Stimulated activated naive CD4-positive, alpha-beta T cell treated with Interleukin-2 at 50 U/mL for 16 hours (primary cell): ENCODE data around the gene TTN.

ENCODE experiments used
- DNase-seq: peaks from one replicate; lab custom pipeline; 2025; lab: John Stamatoyannopoulos, UW

TTN gene

GRCh38 chr2:178807227-178808008, at the start of gene TTN:
Gene TTN, minus strand, starts transcription at chr2:178807423. Its CDS starts 2,781 bp downstream, at chr2:178804642.
- no peak for DNase-seq

- DNase-seq = no peak
Observed at GRCh38 chr2:178855151-178855550, 47.9 kb upstream of the TTN start.

- no peak for DNase-seq
Observed at GRCh38 chr2:178848335-178848734, 41.1 kb upstream of the TTN start.

GRCh38 chr2:178846458-178846802, 39.2 kb upstream of the TTN start:
- no peak for DNase-seq

- DNase-seq = no peak
Observed at GRCh38 chr2:178845566-178846457, 38.6 kb upstream of the TTN start.

DNA sequence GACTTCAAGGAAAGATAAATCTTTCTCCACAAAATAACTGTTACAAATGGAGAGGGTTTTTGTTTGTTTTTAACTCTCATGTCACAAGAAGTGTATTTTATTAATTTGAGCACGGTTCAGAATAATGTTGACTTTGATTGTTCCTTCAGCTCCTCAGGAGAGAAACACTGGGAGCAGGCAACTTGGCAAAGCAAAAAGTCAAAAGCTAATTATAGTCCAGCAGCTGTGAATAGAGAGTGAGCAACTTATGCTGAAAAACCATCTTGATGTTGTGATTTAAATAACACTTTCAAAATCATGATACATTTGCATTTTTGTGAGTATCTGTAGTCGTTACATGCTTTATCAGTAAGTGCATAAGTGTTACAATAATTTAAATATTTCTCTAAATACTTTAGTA, 37.5 kb upstream of the TTN start:
- no peak for DNase-seq

DNA sequence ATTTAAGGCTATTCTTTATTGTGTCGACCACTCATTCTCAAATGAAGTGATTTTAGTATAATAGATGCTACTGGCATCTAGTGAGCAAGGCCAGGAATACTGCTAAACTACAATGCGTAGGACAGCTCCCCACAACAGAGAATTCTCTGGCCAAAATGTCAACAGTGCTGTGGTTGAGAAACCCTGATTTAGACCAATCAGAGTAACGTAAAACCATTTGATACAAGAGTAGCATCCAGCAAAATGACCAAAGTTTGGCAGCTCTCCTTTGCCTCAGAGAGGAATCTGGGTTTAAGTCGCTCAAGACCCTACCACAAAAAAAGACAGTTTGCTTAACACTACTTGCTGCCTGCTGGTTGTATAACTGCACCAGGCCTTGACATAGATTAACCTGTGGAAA, 37.0 kb upstream of the TTN start:
- DNase-seq = no peak

GRCh38 chr2:178843697-178844096, 36.5 kb upstream of the TTN start:
- DNase-seq = no peak

DNA sequence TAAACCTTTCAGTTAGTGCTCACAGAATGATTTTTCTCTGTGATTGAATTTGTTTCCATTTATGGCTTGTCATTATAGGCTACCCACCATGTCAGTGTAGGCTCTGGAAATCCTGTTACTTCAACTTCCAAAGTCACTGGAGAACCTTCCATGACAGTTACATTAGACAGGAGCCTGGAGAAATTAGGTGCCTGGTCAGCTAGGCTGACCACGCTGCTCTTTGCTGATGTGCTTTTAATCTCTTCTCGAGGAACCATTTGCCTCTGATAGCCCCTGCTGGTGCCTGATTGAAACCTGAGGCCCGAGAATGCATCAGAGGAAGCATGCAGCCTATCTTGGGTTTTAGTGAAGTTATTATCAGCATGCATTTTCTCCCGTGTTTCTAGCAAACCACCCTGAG, 29.6 kb upstream of the TTN start:
- DNase-seq = no peak

DNA sequence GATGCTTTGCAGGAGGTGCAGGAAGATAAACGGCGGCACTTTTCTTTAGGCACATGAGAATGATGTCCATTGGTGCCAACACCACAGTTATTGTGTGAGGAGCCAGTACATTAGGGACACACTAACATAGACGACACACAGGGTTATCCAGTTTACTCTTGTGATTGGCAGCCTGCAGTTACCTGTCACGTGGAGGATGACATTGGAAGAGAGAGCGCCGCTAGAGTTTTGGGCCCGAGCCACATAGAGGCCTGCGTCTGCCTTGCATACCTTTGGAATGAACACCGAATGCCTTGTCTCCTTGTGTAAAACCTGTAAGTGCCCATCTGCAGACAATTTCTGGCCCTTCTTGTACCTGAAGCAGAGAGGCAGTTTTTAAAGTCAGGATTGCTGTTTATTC, 26.9 kb upstream of the TTN start:
- no peak for DNase-seq

- no peak for DNase-seq
Observed at GRCh38 chr2:178833382-178833781, 26.2 kb upstream of the TTN start.

- no peak for DNase-seq
Observed at GRCh38 chr2:178830451-178830850, 23.2 kb upstream of the TTN start.

DNA sequence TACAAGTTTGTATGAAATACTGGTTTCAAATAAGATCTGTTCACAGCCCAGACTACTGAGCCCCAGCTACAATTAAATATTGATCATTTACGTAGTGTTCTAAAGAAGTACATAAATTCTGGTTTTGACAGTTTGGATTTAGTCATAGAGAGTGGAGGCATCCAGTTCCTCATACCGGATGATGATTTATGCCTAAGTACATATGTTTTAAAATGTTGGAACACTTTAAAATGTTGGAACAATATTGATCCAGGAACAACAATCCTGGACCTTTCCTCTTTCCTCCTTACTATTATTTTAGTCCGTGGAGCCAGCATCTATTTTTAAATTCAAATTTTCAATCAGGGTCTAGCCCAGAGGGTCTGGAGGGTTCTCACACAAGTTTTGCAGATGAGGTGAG, 22.8 kb upstream of the TTN start:
- no peak for DNase-seq

- DNase-seq = no peak
Observed at GRCh38 chr2:178829299-178829960, 22.2 kb upstream of the TTN start.

DNA sequence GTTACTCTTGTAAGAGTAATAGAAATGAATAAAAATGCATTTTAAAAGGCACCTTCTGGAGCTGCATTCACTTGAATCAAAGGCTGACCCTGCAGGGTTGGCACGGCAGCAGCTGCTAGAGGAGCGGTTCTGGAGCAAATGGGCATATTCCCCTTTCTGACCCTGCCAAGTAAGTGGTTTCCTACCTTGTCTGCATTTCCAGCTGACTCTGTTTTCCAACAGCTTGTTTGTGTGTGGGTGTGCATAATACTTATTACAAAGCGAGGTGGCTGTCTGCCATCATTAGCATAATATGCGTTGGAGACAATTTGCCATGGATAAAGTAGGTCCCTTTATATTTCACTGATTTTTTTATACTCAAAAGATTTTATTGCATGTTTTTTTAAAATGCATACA, 21.3 kb upstream of the TTN start:
- DNase-seq = no peak

DNA sequence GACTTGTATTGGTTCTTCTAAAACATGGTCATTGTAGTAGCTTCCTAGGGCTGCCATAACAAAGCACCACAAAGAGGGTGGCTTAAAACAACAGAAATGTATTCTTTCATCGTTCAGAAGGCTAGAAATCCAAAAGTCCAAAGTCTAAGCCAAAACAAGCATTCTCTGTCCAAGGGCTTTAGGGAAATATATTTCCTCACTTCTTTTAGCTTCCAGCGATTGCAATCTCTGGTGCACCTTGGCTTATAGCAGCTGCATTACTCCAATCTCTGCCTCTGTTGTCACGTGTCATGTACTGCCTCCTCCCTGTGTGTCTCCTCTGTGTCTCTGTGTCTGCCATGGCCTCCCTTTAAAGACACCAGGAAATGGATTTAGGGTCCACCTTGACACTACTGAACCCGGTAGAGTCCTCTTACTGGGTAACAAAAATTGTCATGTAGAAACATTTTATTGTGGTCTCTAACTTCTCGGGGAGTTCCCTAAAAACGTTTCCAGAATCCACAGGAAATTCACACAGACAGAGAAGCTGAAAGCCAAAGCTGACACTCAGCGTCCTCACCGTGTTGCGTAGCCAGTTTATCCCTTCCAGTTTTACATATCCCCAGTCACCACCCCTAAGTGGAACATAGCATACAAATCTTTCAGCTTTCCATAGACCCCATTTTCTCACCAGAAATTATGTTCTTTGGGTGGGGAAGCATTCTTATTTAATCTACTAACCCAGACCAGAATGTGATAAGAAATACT, 20.7 kb upstream of the TTN start:
- no peak for DNase-seq

GRCh38 chr2:178827111-178827510, 19.9 kb upstream of the TTN start:
- DNase-seq = no peak

GRCh38 chr2:178825183-178825582, 18.0 kb upstream of the TTN start:
- DNase-seq = no peak

- DNase-seq = no peak
Observed at GRCh38 chr2:178824181-178824580, 17.0 kb upstream of the TTN start.

DNA sequence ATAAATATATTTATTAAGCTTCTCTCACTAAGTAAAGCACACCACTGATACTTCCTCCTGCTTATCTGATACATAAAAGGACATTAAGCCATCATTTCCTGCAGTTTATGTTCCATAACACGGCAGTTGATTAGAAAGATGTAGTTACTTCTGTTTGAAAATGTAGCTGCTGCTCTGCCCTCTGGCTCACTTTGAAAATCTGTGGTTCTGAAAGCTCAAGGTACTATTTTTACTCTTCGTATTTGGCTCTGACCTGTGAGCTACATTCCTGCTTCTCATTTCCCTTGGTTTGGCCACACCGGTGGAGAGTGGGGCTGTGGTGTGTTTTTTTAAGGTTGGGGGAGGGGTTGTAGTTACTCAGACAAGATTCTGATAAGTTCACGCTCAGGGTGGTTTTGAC, 12.8 kb upstream of the TTN start:
- no peak for DNase-seq

DNA sequence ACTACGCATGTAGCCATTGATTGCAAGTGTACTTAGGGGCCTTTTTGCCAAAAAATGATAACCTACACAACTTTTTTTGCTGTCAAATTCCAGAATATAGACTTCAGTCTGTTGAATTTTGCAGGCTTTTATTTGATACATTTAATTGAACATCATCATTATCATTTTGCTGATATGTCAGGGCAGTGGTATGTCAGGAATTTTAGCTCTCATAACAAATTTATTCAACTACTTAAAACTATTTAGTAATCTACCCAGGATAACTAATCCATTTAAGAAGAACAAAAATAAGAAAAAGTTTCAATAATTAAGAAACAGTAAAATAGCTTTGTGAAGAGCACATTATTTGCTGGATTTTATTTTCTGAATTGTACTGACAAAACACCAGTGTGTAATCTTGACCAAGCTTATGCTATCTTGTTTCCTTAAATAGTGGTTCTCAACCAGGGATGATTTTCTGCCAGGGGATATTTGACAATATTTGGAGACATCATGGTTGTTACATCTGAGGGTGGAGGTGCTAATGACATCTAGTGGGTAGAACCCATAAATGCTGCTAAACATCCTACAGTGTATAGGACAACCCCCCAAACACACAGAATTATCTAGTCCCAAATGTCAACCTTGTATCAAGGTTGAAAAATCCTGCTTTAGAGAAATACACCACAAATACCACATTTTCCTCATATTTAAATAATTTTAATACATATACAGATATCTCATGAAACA, 12.1 kb upstream of the TTN start:
- no peak for DNase-seq
